GM04504 (cell line): Measurements from ENCODE around the gene CELF2.

ENCODE experiments used
- DNase-seq: peaks from one replicate; pipeline ENCODE4 v3.0.0-alpha.2; 2012; ENCODE audit warnings: low read depth

Gene CELF2

GRCh38 chr10:11004144-11005077 lies 13.3 kb upstream of the CELF2 start:
- no peak for DNase-seq

- no peak for DNase-seq
These were observed 11.8 kb upstream of the CELF2 start for GRCh38 chr10:11005725-11006427.

- no peak for DNase-seq
These were observed 11.2 kb upstream of the CELF2 start for GRCh38 chr10:11006428-11006825.

GRCh38 chr10:11007476-11008020 lies 10.1 kb upstream of the CELF2 start:
- no peak for DNase-seq

GRCh38 chr10:11009471-11010308 lies 8.0 kb upstream of the CELF2 start:
- peak; percentile 7 for DNase-seq

- DNase-seq, result no peak
These were observed 7.1 kb upstream of the CELF2 start for GRCh38 chr10:11010582-11010981.

GRCh38 chr10:11011436-11011835 lies 6.2 kb upstream of the CELF2 start:
- DNase-seq, result no peak

GRCh38 chr10:11011984-11012383 lies 5.7 kb upstream of the CELF2 start:
- DNase-seq, result no peak

GRCh38 chr10:11012421-11013295 lies 5.0 kb upstream of the CELF2 start:
- no peak for DNase-seq

- no peak for DNase-seq
These were observed 3.8 kb upstream of the CELF2 start for GRCh38 chr10:11013836-11014235.

GRCh38 chr10:11014671-11015445 lies 2.8 kb upstream of the CELF2 start:
- no peak for DNase-seq

GRCh38 chr10:11015446-11015934 lies 2.2 kb upstream of the CELF2 start:
- no peak for DNase-seq

- DNase-seq, result no peak
These were observed 587 bp upstream of the CELF2 start for GRCh38 chr10:11017000-11017569.

GRCh38 chr10:11018432-11018841 lies 765 bp downstream of the CELF2 start:
- DNase-seq, result no peak

GRCh38 chr10:11018855-11019631 lies 1.4 kb downstream of the CELF2 start:
- DNase-seq, result no peak

- DNase-seq, result no peak
These were observed 2.3 kb downstream of the CELF2 start for GRCh38 chr10:11019724-11020547.

- no peak for DNase-seq
These were observed 2.9 kb downstream of the CELF2 start for GRCh38 chr10:11020548-11020942.

GRCh38 chr10:11022213-11022612 lies 4.5 kb downstream of the CELF2 start:
- no peak for DNase-seq
